T-helper 1 cell treated with Interleukin-12 subunit alpha and Interleukin-12 subunit beta and Interleukin-4 antibody, amounts not matched to agents 30 ng/mL and 1 ng/mL, for 36 hours (primary cell): Measurements from ENCODE around the gene CLP1. TPM values are rescaled to one million over a fixed set of nuclear protein-coding genes. Genes with fewer than 3 reads are reported as not detected.
"Not testable (repeated sequence)": the region's sequence is repeated elsewhere in the genome, so short reads cannot be mapped to it uniquely, and the experiment has no call there.

ENCODE experiments used
- intact Hi-C: fragments of 100-400 bp; cut with micrococcal nuclease; formaldehyde crosslinking; loops from one replicate; pipeline ENCODE4 v1.15.1; 2024
- total RNA-seq: library from RNA; stranded (reverse); gene quantifications from 2 replicates; pipeline ENCODE4 v1.2.3, GENCODE V29; 2022

CLP1 gene
- total RNA-seq, 1 donor from 2014 or later, result 19.9 TPM

DNA sequence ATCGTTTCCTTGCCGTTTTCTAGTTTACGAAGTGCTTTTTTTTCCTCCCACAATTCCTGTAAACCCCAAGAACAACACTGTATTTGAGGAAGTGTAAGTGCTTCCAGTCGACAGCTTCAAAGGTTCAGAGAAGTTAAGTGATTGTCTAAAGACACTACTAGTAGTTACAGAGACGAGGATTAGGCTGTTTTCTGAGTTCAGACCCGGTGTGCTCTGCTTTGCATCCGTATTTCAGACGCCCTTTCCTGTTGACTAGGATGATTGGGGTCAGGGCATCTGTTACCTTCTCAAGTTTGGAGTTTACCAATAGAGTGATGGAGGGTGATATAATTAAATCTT, 430 bp downstream of the CLP1 start:
- intact Hi-C loops, result loop anchor here (10.0 kb wide), 1 partner anchor 1897 kb away; no protein-coding TSS in a partner anchor

DNA sequence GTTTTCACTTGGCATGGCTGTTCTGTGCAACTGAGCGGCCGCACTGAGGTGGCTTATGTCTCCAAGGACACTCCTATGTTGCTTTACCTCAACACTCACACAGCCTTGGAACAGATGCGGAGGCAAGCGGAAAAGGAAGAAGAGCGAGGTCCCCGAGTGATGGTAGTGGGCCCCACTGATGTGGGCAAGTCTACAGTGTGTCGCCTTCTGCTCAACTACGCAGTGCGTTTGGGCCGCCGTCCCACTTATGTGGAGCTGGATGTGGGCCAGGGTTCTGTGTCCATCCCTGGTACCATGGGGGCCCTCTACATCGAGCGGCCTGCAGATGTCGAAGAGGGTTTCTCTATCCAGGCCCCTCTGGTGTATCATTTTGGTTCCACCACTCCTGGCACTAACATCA, 2.1 kb downstream of the CLP1 start:
- intact Hi-C loops, result loop anchor here (10.0 kb wide), 1 partner anchor 1895 kb away; no protein-coding TSS in a partner anchor

DNA sequence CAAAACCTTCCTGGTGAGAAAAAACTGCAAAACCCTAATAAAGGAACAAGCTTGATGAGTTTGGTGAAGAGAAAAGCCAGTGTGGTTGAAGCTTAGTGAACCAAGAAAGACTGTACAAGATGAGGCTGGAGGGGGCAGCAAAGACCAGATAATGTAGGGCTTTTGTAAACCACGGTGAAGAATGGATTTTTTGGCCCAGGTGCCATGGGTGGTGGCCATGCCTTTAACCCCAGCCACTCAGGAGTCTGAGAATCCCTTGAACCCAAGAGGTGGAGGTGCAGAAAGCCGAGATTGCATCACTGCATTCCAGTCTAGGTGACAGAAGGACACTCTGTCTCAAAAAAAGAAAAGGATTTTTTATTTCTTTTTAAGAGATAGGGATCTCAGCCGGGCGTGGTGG, 5.3 kb downstream of the CLP1 start:
- intact Hi-C loops, result no loop called here

DNA sequence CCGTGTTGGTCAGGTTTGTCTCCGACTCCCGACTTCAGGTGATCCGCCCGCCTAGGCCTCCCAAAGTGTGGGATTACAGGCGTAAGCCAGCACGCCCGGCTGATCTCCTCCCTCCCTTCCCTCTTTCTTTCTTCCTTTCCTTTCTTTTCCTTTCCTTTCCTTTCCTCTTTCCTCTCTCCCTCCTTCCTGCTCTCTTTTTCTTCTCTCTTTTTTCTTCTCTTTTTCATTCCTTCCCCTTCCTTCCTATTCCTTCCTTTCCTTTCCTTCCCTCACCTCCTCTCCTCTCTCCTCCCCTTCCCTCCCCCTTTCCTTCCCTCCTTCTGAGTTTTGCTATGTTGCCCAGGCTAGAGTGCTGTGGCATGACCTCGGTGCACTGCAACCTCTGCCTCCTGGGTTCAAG, 6.4 kb downstream of the CLP1 start:
- intact Hi-C loops, result no loop called here

DNA sequence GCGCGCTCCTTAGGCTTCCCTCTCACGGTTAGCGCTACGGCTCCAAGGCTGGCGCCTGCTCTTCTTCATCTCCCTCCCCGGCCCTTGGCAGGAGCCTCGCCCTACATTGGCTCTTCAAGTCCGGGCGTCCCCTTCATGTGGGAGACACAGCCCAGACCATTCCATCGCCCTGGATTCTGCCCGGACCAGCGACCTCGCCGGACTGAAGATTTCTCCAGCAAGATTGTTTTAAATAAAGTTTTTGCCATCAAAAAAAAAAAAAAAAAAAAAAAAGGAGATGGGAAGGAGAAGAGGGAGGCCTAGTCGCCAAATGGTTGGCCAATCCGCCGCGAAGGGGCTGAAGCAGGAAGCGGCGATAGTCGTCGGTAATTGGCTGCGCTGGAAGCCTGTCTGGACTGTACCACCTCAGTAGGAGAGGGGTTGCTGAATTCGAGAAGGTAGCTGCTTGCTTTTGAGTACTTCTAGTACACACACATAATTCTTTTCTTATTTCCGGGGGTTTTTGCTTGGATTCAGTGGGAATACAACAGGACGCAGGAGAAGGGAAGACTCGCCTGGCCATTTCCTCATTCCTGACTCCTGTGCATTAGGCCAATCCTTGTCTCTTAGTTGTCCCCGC, 9.7 kb downstream of the CLP1 start:
- intact Hi-C loops, result loop anchor here (1.0 to 5.0 kb wide), 13 partner anchors 10 to 1950 kb away; partner anchors contain the start of genes CLP1, FAM111A, MED19 and OSBP

DNA sequence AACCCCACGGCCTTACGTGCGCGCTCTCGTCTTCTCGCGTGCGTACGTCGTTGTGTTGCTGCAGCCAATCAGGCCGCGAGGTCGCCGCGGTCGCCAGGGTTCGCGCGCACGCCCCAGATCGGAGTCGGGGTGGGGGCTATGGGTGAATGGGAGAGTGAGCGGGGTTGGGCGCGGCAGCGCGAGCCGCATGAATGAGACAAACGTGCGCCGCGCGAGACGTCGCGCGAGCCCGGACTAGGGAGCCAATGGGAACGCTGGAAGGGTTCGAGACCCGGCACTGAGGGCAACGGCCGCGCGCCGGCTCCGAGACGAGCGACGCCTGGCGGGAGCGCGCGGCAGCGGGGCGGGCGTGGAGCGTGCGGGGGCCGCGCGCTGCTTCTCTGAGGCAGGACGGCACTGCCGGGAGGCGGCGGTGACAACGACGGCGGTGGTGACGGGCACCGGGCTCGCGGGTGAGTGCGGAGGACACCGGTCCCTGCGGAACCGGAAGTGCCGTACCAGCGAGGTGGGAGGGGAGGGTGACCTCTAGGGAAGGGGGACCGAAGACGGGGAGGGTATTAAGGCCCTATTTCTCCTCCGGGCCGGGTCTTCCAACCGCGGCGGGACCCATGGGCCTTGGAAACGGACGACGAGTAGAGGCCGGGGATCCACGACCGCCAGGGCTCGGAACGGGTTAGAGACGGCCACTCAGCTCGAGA, 10.3 kb downstream of the CLP1 start, which contains the start of gene ZDHHC5:
TSS of gene ZDHHC5 (plus strand) at position 379 of the 698 bp plus-strand sequence. CDS start 4,977 bp downstream, outside the sequence.
- intact Hi-C loops, result loop anchor here (1.0 to 5.0 kb wide), 14 partner anchors 11 to 1949 kb away; partner anchors contain the start of genes CLP1, FAM111A, MED19 and OSBP

DNA sequence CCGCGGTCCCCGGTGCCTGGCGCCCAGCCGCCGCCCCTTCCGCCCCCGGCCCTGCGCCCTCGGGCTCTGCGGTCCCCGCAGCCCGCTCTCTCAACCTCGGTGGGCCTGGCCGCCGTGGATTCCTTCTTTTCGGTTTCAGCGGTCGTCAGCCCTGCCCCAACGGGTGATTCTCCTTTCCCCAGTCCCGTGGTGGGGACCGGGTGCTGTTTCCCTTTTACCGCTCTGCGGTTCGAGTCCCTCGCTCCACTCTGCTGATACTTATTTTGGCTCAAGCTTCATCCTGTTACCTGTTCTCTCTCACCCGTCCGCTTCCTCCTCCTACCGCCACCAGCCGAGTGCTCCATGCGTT, 10.8 kb downstream of the CLP1 start:
- intact Hi-C loops, result loop anchor here (1.0 to 5.0 kb wide), 2 partner anchors 132 to 1949 kb away; partner anchors contain the start of gene OSBP

DNA sequence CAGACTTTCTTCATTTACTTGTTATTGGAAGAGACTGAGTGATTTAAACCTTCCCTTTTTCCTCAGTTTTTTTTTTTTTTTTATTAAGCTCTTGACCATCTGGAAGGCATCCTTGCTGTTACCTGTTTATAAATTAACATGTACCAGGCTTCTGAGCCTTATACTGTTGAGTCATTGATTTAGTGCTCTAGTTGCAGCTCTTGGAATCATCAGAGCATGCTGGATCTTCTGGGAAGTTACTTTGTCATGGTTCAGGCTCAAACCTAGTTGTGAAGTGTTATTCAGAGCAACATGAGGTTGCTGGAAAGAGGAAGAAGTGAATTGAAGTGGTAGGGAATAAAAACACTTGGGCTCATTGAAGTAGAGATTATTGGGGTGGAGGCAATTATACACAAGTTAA, 16.7 kb downstream of the CLP1 start:
- intact Hi-C loops, result no loop called here

DNA sequence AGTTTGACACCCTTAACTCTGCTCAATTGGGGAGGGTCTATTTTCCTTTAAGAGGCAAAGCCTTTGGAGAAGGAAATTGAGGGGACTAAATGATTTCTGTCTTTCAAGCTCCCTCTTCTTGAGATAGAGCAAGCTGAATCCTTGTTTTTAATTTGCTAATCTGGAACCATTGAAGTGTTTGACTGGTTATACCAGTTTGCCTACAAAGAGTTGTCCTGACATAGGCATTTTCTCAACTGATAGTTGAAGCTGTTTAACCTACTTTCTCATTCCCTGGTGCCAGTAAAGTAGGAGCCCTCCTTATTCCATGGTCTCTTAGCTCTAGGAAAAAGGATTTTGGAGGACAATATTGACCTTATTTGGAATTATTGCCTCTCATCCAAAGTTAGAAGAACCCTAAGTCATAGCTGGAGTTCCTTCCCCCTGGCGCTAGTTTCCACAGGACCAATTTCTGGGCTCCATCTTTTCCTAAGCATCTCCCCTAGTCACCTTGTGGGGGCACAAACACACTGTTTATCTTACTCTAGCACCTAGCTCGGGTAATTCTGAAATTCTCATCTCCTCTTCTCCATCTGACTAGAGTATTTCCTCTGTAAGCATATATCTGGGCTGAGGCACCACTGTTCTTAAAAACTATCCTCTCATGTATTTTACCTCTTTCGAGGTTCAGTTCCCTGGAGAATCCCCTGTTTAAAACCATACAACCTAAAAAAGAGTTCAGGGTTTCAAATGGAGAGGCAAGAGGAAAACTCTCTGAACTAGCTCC, 17.8 kb downstream of the CLP1 start:
- intact Hi-C loops, result no loop called here

DNA sequence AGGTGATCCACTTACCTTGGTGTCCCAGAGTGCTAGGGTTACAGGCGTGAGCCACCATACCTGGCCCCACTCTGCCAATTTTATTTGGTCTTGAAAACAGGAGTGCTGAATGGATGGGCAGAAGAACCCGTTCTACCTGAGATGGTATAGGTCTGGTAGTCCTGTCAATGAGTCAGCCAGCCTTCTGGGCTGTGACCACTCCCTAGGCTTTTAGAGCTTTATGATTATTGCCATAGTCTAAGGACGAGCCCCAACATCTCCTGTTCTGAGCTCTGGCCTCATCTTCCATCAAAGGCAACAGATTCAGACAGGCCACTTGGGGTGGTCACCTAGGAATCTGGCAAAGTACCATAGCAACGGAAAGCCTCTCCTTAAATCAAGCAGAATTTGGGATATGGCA, 21.8 kb downstream of the CLP1 start:
- intact Hi-C loops, result no loop called here

DNA sequence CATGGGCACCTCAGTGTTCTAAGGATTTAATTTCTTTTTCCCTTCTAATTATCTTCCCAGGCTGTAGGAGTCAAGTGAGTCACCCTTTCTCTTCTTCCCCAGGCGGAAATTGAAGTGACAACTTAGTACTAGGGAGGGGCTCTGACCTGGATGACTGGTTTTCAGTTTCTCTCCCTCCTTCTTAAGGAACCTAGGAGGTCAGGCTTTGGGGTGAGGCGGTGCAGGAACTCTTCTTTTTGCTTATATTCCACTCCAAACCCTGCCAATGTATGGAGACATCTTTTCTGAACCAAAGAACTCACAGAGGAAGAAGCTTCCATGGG, 23.0 kb downstream of the CLP1 start:
- intact Hi-C loops, result no loop called here

DNA sequence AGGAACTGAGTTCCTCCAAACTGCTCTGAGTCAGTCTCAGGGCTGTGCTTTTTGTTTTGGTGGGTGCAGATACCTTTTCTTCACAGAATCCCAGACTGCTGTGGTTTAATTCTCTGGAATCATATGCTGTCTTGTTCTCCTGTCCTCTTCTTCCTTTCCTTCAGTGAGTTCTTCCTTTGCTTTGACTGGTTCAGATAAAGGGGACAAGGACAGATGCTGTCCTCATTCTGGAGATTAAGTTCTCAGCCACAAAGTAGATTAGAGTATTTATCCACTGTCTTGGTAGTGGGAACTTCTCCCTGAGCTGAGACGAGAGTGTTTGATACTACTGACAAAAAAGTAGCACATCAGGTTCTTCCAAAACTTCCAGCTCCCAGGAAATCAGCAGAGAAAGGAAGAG, 23.6 kb downstream of the CLP1 start:
- intact Hi-C loops, result no loop called here

DNA sequence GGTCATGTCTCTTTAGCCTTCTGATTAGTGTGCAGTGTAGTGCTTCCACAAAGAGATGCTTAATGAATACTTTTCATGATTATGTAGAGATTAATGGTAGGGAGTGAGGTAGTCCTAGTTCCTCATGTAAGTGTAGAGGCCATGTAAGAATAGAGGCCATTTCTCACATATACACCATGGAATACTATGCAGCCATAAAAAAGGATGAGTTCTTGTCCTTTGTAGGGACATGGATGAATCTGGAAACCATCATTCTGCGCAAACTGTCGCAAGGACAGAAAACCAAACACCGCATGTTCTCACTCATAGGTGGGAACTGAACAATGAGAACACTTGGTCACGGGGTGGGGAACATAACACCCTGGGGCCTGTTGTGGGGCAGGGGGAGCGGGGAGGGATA, 32.9 kb downstream of the CLP1 start:
- intact Hi-C loops, result not testable (repeated sequence)

DNA sequence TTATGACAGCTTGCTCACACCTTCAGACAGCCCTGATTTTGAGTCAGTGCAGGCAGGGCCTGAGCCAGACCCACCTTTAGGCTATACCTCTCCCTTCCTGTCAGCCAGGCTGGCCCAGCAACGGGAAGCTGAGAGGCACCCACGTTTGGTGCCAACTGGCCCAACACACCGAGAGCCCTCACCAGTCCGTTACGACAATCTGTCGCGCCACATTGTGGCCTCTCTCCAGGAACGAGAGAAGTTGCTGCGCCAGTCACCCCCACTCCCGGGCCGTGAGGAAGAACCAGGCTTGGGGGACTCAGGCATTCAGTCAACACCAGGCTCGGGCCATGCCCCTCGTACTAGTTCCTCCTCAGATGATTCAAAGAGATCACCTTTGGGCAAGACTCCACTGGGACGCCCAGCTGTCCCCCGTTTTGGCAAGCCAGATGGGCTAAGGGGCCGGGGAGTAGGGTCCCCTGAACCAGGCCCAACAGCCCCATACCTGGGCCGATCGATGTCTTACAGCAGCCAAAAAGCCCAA, 41.3 kb downstream of the CLP1 start:
- intact Hi-C loops, result no loop called here

DNA sequence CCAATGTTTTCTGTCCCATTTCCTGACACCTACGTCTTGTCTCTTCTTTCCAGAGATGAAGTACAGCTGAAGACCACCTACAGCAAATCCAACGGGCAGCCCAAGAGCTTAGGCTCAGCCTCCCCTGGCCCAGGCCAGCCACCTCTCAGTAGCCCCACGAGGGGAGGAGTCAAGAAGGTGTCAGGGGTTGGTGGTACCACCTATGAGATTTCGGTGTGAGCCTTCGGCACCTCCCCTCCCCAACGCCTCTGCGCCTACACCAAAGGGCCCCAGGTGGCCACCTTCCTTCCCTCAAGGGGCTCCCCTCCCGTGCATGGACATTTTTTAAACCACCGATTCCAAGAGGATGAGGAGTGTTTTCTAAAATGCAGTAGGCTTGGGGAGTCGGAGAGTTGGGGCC, 42.3 kb downstream of the CLP1 start:
- intact Hi-C loops, result no loop called here

DNA sequence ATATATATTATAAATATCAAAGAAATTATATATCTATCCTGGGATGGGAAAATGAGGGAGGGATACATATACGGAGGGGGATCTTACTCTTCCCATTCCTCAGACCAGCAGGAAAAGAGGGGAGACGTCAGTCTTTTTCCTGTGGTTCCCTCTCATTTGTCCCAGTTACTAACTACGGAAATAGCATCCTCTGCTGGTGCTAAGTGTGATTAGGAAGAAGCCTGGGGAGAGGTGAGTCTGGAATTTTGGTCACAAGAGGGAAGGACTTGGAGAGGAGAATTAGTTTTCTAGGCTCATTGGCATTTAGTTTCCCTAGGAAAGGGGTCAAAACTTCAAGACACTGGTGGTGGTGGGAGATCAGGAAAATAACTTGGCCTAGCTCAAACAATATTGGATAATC, 42.9 kb downstream of the CLP1 start:
- intact Hi-C loops, result no loop called here

DNA sequence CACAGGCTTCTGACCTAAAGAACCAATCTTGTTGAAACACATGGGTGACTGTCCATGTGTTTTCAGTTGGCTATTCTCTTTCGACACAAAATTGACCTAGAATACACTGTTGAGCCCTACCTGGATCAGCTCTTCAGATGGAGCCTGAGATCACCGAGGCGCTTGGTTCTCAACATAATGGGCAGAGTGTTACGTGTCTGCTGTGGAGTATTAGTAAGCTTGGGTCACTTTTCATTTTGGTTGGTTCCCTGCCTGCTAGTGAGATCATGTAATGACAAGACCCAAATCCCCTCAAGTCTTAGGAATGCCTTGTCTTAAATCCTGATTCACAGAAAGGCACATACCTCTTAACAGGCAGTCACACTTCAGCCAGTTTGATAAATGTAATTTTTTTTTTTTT, 45.8 kb downstream of the CLP1 start:
- intact Hi-C loops, result no loop called here

DNA sequence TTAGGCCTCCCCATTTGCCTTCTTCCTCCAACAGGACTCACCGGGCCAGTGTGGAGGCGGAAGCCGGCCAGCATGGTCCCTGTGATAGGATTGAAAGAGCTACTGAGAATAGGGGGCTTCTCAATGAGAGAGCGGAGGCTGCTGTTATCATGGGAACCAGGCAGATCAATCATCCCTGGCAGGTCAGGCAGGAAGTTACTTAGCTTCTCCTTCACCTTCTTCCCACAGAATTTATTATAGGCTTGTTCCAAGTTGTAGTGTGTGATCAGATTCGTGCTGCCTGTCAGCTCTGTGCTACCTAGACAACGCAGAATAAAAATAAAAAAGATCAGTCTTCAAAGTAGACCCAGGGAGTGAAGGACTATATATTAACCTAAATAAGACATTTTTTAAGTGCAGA, 47.4 kb downstream of the CLP1 start:
- intact Hi-C loops, result no loop called here

DNA sequence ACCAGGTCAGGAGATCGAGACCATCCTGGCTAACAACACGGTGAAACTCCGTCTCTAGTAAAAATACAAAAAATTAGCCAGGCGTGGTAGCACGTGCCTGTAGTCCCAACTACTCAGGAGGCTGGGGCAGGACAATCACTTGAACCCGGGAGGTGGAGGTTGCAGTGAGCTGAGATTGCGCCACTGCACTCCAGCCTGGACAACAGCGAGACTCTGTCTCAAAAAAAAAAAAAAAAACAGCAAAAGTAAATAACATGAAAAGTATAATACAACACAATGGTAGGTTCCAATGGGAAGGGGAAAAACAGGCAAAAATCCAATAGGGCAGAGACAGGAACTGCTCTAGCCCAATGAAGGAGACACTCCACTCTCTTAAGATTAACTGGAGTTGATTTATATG, 47.9 kb downstream of the CLP1 start:
- intact Hi-C loops, result not testable (repeated sequence)

DNA sequence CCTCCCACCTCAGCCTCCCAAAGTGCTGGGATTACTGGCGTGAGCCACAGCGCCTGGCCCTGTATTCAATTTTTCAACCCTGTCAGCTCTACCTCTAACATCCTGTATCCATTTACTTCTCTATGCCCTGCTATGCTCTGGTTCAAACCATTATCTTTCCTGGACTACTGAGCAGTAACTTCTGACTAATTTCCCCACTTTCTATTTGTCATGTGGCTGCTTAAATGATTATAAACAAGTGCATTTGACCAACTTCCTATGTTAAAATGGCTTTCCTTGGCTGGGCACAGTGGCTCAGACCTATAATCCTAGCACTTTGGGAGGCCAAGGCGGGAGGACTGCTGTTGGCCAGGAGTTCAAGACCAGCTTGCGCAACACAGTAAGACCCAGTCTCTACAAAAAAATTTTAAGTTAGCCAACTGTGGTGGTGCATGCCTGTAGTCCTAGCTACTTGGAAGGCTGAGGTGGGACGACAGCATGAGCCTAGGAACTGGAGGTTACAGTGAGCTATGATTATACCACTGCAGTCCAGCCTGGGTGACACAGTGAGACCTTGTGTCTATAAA, 52.3 kb downstream of the CLP1 start:
- intact Hi-C loops, result loop anchor here (5.0 to 10.0 kb wide), 2 partner anchors 1432 to 1855 kb away; partner anchors contain the start of gene FAM111A
